Raji (cell line): ENCODE data around the gene DDR1.
A peak's percentile ranks its signal among the peaks of the same experiment; 100 is the strongest.

Experiments used
- POLR2A ChIP-seq: IDR thresholded peaks from 2 replicates; pipeline ENCODE4 v1.6.1; 2011; ENCODE audit warnings: low read depth, low read length, control low read depth; ENCODE audit not compliant: insufficient read depth

DDR1 gene

GRCh38 chr6:30873137-30873640 lies 11.1 kb upstream of the DDR1 start:
- TF ChIP-seq POLR2A = no peak

DNA sequence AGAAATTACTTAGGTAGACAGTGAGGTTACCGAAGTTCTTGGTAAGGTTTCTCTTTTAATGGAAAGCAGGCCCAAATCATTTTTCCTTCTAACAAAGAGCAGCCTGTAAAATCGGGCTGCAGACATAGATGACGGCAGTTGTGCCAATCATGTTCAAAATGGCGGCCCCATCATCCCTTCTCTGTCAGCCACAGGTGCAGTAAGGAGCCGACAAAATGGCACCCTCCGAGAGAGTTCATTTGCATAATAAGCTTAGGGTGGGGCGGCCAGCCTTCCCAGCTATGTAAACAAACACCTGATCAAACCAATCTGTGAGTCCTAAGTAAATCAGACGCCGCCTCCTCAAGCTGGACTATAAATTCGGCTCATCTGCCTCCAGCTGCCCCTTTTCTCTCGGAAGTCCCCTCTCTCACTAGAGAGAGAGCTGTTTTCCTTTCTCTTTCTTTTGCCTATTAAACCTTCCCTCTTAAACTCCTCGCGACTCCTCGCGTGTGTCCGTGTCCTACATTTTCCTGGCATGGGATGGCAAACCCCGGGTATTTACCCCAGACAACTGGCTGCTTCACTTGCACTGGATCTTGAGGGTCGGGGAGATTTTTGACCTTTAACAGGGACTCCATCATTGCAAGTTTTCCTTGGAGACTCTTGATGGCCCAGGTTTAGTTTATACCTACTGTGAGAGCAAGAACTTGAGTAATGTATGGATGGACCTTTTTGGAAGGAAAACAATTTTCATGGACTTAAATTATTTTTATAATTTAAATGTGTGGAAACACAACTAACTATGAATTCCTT lies 8.9 kb upstream of the DDR1 start:
- TF ChIP-seq POLR2A = no peak

- TF ChIP-seq POLR2A = no peak
Measured at GRCh38 chr6:30876039-30876730, 8.1 kb upstream of the DDR1 start.

DNA sequence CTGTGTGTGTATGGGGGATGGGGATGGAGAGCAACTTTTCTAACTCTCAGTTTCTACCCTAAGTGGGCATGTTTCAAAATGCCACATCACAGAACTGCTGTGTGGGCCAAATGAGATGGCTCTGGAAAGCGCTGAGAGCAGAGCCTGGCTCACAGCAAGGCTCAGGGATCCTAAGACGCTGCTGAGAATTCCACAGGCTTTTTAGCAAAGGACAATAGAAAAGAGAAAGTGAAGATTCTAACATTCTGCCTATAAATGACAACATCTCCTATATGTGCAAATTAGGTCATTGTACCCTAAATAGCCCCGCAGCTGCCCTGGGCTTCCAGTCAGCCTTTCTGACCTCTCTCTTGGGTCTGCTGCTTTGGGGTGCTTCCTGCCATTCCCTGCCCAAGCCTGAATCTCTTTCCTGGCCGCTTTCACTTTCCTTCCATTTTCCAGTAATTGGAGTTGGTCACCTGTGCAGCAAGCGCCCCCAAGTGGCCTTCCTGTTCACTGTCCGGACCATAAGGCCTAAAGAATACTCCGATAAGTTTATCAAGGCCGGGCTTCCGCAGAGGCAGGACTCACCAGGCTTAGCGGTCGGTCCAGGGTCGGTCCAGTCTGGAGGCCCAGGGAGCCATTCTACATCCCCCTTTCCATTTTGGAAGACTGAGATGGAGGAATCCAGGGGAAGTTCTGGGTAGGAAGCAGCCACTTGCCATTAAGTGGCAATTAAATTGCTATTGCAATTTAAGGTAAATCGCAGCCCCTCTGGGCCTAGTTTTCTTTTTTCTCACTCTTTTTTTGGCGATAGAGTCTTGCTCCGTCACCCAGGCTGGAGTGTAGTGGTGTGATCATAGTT lies 6.7 kb upstream of the DDR1 start:
- TF ChIP-seq POLR2A = no peak

DNA sequence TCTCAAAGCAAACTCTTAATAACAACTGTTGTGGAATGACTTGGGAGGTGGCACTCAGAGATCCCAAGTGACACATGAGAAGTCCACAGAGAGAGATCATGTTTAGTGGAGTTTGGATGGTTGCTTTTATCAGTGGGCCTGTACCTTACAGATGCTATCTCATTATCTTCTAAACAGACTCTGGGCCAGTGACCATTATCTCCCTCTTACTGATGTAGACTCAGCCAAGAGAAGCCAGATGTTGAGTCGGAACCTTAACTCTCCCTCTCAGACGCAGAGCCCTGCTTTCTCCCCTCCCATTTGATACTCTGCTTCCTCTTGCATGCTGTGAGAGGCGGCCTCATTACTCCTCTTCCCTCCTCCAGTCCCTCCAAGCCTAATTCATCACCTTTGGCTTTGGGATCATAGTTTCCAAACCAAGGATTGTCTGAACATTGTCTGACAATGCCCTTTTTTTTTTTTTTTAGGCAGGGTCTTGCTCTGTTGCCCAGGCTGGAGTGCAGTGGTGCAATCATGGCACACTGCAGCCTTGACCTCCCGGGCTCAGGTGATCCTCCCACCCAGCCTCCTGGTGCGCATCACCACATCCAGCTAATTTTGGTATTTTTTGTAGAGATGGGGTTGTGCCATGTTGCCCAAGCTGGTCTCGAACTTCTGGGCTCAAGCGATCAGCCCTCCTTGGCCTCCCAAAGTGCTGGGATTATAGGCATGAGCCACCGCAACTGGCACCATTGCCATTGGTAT lies 4.5 kb upstream of the DDR1 start:
- no peak for TF ChIP-seq POLR2A

DNA sequence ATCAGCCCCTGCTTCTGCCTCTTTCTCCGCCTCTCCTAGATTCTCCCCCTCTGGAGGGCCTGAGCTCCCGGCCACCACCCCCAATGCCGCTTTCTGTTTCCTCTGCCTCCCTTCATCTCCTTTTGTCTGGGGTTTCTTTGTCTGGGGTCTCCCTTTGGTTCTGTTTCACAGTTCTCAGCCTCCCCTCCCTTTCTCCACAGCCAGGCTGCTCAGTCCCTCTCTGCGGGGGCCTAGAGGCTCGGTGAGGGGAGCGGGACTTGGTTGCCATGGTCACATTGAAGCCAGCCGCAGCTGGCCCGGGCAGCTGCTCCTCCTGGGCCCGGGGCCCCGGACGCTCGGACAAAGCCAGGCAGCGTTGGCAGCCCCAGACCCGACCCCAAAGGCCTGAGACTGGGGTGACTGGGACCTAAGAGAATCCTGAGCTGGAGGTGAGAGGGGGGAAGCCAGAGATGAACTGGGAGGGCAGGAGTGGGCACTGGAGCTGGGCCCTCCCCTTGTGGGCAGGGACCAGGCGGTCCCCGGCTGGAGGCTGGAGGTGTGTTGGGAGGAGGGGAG lies 3.5 kb upstream of the DDR1 start:
- TF ChIP-seq POLR2A = no peak

DNA sequence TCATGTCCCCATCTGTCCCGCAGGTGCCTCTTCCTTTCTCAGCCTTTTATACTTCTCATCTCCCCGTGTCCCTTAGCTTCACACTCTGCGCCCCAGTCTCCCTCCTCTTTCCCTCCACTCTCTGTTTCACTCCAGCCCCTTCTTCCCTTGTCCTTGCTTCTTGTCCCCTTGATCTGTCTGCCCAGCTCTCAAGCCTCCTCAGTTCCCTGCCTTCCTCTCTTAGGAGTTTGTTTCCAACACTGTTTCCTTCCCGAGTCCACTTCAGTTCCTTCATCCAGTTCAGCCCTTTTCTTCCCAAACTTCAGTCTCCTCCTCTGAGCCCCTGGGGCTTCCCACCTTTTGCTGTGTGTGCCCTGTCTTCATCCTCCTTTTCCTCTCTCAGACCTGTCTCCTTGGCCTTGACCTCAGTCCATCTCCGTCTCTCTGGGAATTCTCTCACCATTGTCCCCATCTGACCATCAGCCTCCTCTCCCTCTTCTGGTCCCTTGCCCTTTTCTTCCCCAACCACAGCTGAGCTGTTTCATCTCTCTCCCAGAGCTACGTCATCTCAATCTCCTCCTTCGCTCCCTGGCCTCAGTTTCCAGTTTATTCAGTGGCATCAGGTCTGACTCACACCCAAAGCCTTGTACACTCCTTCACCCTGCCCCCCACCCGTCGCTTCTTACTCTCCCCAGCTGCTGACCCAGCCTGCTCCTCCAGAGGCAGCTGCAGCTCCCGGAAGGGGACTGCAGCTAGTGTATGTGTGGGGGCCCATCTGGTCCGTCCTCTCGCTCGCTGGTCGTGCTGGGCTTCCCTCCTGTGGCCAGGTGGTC lies 2.7 kb upstream of the DDR1 start:
- no peak for TF ChIP-seq POLR2A

DNA sequence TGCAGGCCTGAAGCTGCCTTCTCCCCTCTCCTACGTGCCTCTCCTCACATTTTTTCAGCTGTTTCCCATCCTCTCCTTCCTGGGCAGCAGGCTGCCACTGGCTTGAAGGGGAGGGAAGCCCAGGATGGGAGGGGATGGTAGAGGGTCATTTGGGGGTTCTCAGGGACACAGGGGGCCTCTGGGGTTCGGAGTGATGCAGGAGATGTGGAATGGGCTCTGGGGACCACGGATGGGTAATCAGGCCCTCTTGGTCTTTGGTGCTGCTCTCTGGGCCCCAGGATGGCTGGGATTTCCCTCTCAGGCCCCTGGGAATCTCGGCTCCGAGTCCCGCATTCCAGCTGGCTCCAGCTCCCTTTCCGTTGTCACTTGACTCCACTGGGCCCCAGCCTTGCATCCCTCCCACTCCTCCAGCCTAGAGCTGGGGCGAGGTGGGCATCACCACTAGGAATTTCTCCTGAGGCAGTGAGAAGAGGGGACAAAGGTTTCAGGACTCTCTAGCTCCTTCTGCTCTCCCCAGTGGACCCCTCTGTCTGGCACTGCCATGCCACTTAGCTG lies 2.0 kb upstream of the DDR1 start:
- no peak for TF ChIP-seq POLR2A

DNA sequence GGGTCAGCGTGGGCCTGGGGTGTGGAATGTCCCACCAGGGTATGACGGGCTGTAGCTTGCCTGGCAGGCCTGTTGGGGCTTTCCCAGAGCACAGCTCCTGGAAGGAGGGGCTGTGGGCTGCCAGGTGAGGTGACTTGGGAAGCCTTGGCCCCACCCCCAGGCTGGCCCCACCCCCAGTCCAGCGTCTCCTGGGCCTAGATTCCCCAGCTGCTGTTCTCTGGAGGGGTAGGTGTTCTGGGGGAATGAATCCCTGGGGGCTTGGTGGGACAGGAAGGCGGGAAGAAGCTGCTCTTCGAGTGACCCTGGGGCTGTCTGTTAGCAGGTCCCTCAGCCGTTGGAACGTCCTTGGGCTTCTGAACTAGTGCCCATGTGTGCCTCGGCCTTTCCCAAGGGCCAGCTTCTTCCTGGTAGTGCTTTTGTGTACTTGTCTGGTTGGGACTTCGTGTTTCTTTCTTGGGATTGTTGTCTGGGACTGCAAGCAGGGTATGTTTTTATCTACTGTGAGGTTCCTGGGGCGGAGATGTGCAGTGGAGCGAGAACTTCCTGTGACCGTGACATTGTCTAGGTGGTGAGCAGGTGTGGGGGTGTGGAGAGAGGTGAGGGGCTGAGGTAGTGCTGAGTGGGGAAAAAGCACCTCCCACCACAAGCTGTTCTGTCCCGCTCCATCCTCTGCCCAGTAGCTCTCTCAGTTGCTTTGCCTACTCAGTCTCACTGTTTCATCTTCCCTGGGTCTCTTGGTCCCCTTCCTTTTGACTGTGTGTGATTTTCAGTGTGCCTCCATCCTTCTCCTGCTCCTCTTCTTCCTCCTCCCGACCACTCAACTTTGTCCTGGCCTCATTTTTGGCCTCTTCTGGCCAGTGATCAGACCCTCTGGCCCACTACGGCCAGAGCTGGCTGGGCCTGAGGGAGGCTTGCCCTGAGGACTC lies 1.3 kb upstream of the DDR1 start:
- peak; percentile 85 for TF ChIP-seq POLR2A

GRCh38 chr6:30884521-30885480 lies 482 bp downstream of the DDR1 start:
- peak; percentile 52 for TF ChIP-seq POLR2A

DNA sequence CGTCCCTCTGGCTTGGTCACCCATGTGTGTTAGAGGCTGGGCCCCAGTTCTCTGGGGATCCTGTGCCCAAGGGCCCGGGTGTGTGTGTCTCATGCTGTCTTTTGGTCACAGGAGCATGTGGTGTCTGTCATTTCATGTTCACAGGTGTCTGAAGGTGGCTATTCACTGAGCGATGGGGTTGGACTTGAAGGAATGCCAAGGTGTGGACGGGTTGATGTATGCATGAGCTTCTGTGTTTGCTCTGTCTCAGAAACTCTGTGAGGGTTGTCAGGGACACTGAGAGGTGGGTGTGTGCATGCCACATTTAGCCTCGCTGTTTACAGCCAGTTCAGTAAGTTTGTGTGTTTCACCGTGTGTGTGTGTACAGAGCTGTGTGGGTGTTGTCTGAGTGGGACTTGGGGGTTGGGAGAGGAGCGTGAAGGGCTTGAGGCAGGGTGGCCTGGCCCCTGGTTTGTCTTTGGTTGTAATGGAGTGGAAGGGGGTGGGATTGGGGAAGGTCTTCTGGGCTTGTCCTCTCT lies 1.2 kb downstream of the DDR1 start:
- no peak for TF ChIP-seq POLR2A
